Activated naive CD8-positive, alpha-beta T cell (primary cell): ENCODE measurements around the gene PIGM.

ENCODE experiments used
- H3K27ac Mint-ChIP-seq: one replicate; pipeline ENCODE4 v1.8.0; 2021; ENCODE audit warnings: mixed read lengths
- H3K27me3 Mint-ChIP-seq: one replicate; pipeline ENCODE4 v1.8.0; 2021; ENCODE audit warnings: mixed read lengths
- H3K36me3 Mint-ChIP-seq: one replicate; pipeline ENCODE4 v1.8.0; 2021; ENCODE audit warnings: mixed read lengths
- H3K4me1 Mint-ChIP-seq: one replicate; pipeline ENCODE4 v1.8.0; 2021; ENCODE audit warnings: low read depth, mixed read lengths
- H3K4me3 Mint-ChIP-seq: one replicate; pipeline ENCODE4 v1.8.0; 2021; ENCODE audit warnings: mild to moderate bottlenecking, mixed read lengths
- H3K9me3 Mint-ChIP-seq: one replicate; pipeline ENCODE4 v1.8.0; 2021; ENCODE audit warnings: low read depth, mixed read lengths

PIGM gene

GRCh38 chr1:160018900-160019299, 12.9 kb downstream of the PIGM start:
- H3K9me3 Mint-ChIP-seq = no peaks in the 10 kb centered on the region
- H3K27me3 Mint-ChIP-seq = peaks cover 5% of the 10 kb centered on the region
- H3K36me3 Mint-ChIP-seq = peaks cover 2% of the 10 kb centered on the region
- H3K4me3 Mint-ChIP-seq = no peak overlapping the region
- no peak overlapping the region for H3K27ac Mint-ChIP-seq
- H3K4me1 Mint-ChIP-seq = no peaks in the 10 kb centered on the region

GRCh38 chr1:160018347-160018746, 13.4 kb downstream of the PIGM start:
- Mint-ChIP-seq H3K27me3 (peaks cover 5% of the 10 kb centered on the region), H3K4me1 (no peaks in the 10 kb centered on the region), H3K9me3 (no peaks in the 10 kb centered on the region), H3K27ac (no peak overlapping the region), H3K36me3 (peaks cover 2% of the 10 kb centered on the region), H3K4me3 (no peak overlapping the region)

- Mint-ChIP-seq H3K36me3 (peaks cover 2% of the 10 kb centered on the region), H3K4me1 (no peaks in the 10 kb centered on the region), H3K4me3 (no peak overlapping the region), H3K9me3 (no peaks in the 10 kb centered on the region), H3K27me3 (peaks cover 7% of the 10 kb centered on the region), H3K27ac (no peak overlapping the region)
Observed at GRCh38 chr1:160017592-160017991, 14.2 kb downstream of the PIGM start.

- Mint-ChIP-seq H3K9me3 (no peaks in the 10 kb centered on the region), H3K4me3 (no peak overlapping the region), H3K36me3 (no peaks in the 10 kb centered on the region), H3K27me3 (peaks cover 3% of the 10 kb centered on the region), H3K4me1 (no peaks in the 10 kb centered on the region), H3K27ac (no peak overlapping the region)
Observed at GRCh38 chr1:160011781-160012180, 20.0 kb downstream of the PIGM start.

GRCh38 chr1:160009801-160010200, 22.0 kb downstream of the PIGM start:
- Mint-ChIP-seq H3K36me3 (no peaks in the 10 kb centered on the region), H3K27ac (no peak overlapping the region), H3K4me1 (no peaks in the 10 kb centered on the region), H3K9me3 (no peaks in the 10 kb centered on the region), H3K4me3 (no peak overlapping the region), H3K27me3 (peaks cover 3% of the 10 kb centered on the region)

- Mint-ChIP-seq H3K4me3 (no peak overlapping the region), H3K27me3 (peaks cover 3% of the 10 kb centered on the region), H3K36me3 (no peaks in the 10 kb centered on the region), H3K9me3 (no peaks in the 10 kb centered on the region), H3K27ac (no peak overlapping the region), H3K4me1 (no peaks in the 10 kb centered on the region)
Observed at GRCh38 chr1:160009081-160009480, 22.7 kb downstream of the PIGM start.

- Mint-ChIP-seq H3K36me3 (no peaks in the 10 kb centered on the region), H3K27me3 (peaks cover 2% of the 10 kb centered on the region), H3K27ac (no peak overlapping the region), H3K4me3 (no peak overlapping the region), H3K9me3 (no peaks in the 10 kb centered on the region), H3K4me1 (no peaks in the 10 kb centered on the region)
Observed at GRCh38 chr1:160007577-160008200, 24.1 kb downstream of the PIGM start.

- Mint-ChIP-seq H3K27me3 (peaks cover 2% of the 10 kb centered on the region), H3K36me3 (no peaks in the 10 kb centered on the region), H3K27ac (no peak overlapping the region), H3K4me1 (no peaks in the 10 kb centered on the region), H3K9me3 (no peaks in the 10 kb centered on the region), H3K4me3 (no peak overlapping the region)
Observed at GRCh38 chr1:160006312-160006940, 25.4 kb downstream of the PIGM start.

- Mint-ChIP-seq H3K9me3 (no peaks in the 10 kb centered on the region), H3K4me1 (no peaks in the 10 kb centered on the region), H3K4me3 (no peak overlapping the region), H3K27ac (no peak overlapping the region), H3K36me3 (no peaks in the 10 kb centered on the region), H3K27me3 (peaks cover 2% of the 10 kb centered on the region)
Observed at GRCh38 chr1:160005070-160005469, 26.7 kb downstream of the PIGM start.

GRCh38 chr1:160004425-160004824, 27.4 kb downstream of the PIGM start:
- H3K27me3 Mint-ChIP-seq = peaks cover 2% of the 10 kb centered on the region
- H3K36me3 Mint-ChIP-seq = no peaks in the 10 kb centered on the region
- H3K4me1 Mint-ChIP-seq = no peaks in the 10 kb centered on the region
- no peak overlapping the region for H3K27ac Mint-ChIP-seq
- no peak overlapping the region for H3K4me3 Mint-ChIP-seq
- H3K9me3 Mint-ChIP-seq = no peaks in the 10 kb centered on the region

- Mint-ChIP-seq H3K27ac (no peak overlapping the region), H3K27me3 (peaks cover 2% of the 10 kb centered on the region), H3K36me3 (no peaks in the 10 kb centered on the region), H3K4me3 (no peak overlapping the region), H3K9me3 (no peaks in the 10 kb centered on the region), H3K4me1 (no peaks in the 10 kb centered on the region)
Observed at GRCh38 chr1:160004001-160004400, 27.8 kb downstream of the PIGM start.

- H3K36me3 Mint-ChIP-seq = no peaks in the 10 kb centered on the region
- H3K4me1 Mint-ChIP-seq = no peaks in the 10 kb centered on the region
- H3K27me3 Mint-ChIP-seq = no peaks in the 10 kb centered on the region
- no peaks in the 10 kb centered on the region for H3K9me3 Mint-ChIP-seq
- H3K4me3 Mint-ChIP-seq = no peak overlapping the region
- H3K27ac Mint-ChIP-seq = no peak overlapping the region
Observed at GRCh38 chr1:160001440-160001839, 30.4 kb downstream of the PIGM start.

GRCh38 chr1:159999204-159999603, 32.6 kb downstream of the PIGM start:
- H3K9me3 Mint-ChIP-seq = no peaks in the 10 kb centered on the region
- H3K4me3 Mint-ChIP-seq = no peak overlapping the region

GRCh38 chr1:159996653-159997052, 35.1 kb downstream of the PIGM start:
- no peaks in the 10 kb centered on the region for H3K9me3 Mint-ChIP-seq
- H3K27me3 Mint-ChIP-seq = peaks cover 4% of the 10 kb centered on the region
- H3K27ac Mint-ChIP-seq = no peak overlapping the region
- H3K36me3 Mint-ChIP-seq = no peaks in the 10 kb centered on the region
- peaks cover 2% of the 10 kb centered on the region for H3K4me1 Mint-ChIP-seq
- H3K4me3 Mint-ChIP-seq = no peak overlapping the region

More at GRCh38 chr1:159999204-159999603, 32.6 kb downstream of the PIGM start:
- Mint-ChIP-seq H3K27me3 (peaks cover 4% of the 10 kb centered on the region), H3K4me1 (no peaks in the 10 kb centered on the region), H3K27ac (no peak overlapping the region), H3K36me3 (no peaks in the 10 kb centered on the region)

- Mint-ChIP-seq H3K4me3 (no peak overlapping the region), H3K27ac (peak overlapping the region; percentile 47), H3K4me1 (peaks cover 3% of the 10 kb centered on the region), H3K27me3 (peaks cover 4% of the 10 kb centered on the region), H3K9me3 (no peaks in the 10 kb centered on the region), H3K36me3 (no peaks in the 10 kb centered on the region)
Observed at GRCh38 chr1:159994896-159995295, 36.9 kb downstream of the PIGM start.

- Mint-ChIP-seq H3K9me3 (no peaks in the 10 kb centered on the region), H3K36me3 (no peaks in the 10 kb centered on the region), H3K4me3 (no peak overlapping the region), H3K27me3 (peaks cover 7% of the 10 kb centered on the region), H3K27ac (no peak overlapping the region), H3K4me1 (peaks cover 3% of the 10 kb centered on the region)
Observed at GRCh38 chr1:159993911-159994310, 37.9 kb downstream of the PIGM start.
